Esophagus squamous epithelium (tissue), 5 donors: Measurements from ENCODE around the gene IP6K1. TPM values are rescaled to one million over a fixed set of nuclear protein-coding genes. Genes with fewer than 3 reads are reported as not detected.
"Not testable (repeated sequence)": the region's sequence is repeated elsewhere in the genome, so short reads cannot be mapped to it uniquely, and the experiment has no call there.

ENCODE experiments used
- DNase-seq: peaks from one replicate; lab custom pipeline; 2025; lab: John Stamatoyannopoulos, UW
- H3K27ac ChIP-seq, 4 donors: fragments of 200-600 bp; sonication (generic); one replicate each; pipeline ENCODE4 v1.5.1; 2016 to 2019; ENCODE audit warnings: mild to moderate bottlenecking in 1 of 4
- H3K27me3 ChIP-seq, 4 donors: fragments of 200-600 bp; sonication (generic); 1 replicate in 3 of 4; 2 replicates in 1 of 4; pipeline versions ENCODE4 v1.5.1 to v1.6.0; 2017 to 2021; ENCODE audit warnings: antibody characterized with exemption in 1 of 4
- H3K36me3 ChIP-seq, 3 donors: fragments of 200-600 bp; sonication (generic); one replicate each; pipeline ENCODE4 v1.5.1; 2016 to 2019
- H3K4me1 ChIP-seq, 3 donors: fragments of 200-600 bp; sonication (generic); one replicate each; pipeline ENCODE4 v1.5.1; 2017 to 2019
- H3K4me3 ChIP-seq, 4 donors: fragments of 200-600 bp; sonication (generic); 1 replicate in 3 of 4; 2 replicates in 1 of 4; pipeline ENCODE4 v1.5.1; 2016 to 2019; ENCODE audit warnings: mild to moderate bottlenecking in 2 of 4, moderate library complexity in 1 of 4
- H3K9me3 ChIP-seq, 3 donors: fragments of 200-600 bp; sonication (generic); one replicate each; pipeline ENCODE4 v1.5.1; 2016 to 2019
- POLR2A ChIP-seq, 4 donors: fragments of 450-650 bp; IDR thresholded peaks; one replicate each; pipeline ENCODE4 v1.6.1; 2017; ENCODE audit warnings: antibody characterized with exemption in 4 of 4, mild to moderate bottlenecking in 4 of 4, moderate library complexity in 3 of 4
- WGBS, 2 donors: methylation state at CpG; one replicate each; pipeline ENCODE4 v1.1.5; 2018; 5-methylcytosine and 5-hydroxymethylcytosine counted together
- intact Hi-C: fragments of 100-400 bp; cut with DNase I; formaldehyde crosslinking; loops from one replicate; pipeline ENCODE4 v1.15.0; 2022
- total RNA-seq, 4 donors: library from RNA; depleted of rRNA; stranded (reverse); fragments of >200 nt; gene quantifications; one replicate each; pipeline ENCODE4 v1.1.0, GENCODE V29; 2016
- TF ChIP-seq, protein P1 (sequence below), 6 experiments: fragments of 450-650 bp in 4 of 6; fragments of 200-600 bp in 2 of 6; sonication (generic) in 2 of 6; IDR thresholded peaks; one replicate each; pipeline ENCODE4 v1.5.1; 2016 to 2019; ENCODE audit warnings: antibody characterized with exemption in 6 of 6, mild to moderate bottlenecking in 4 of 6, moderate library complexity in 4 of 6
- donor health status: DM: yes; HTN: yes; CAD: no.

The IP6K1 gene
- total RNA-seq = 10 to 100 TPM; 23.0 to 35.1 (median 28.1) TPM

DNA sequence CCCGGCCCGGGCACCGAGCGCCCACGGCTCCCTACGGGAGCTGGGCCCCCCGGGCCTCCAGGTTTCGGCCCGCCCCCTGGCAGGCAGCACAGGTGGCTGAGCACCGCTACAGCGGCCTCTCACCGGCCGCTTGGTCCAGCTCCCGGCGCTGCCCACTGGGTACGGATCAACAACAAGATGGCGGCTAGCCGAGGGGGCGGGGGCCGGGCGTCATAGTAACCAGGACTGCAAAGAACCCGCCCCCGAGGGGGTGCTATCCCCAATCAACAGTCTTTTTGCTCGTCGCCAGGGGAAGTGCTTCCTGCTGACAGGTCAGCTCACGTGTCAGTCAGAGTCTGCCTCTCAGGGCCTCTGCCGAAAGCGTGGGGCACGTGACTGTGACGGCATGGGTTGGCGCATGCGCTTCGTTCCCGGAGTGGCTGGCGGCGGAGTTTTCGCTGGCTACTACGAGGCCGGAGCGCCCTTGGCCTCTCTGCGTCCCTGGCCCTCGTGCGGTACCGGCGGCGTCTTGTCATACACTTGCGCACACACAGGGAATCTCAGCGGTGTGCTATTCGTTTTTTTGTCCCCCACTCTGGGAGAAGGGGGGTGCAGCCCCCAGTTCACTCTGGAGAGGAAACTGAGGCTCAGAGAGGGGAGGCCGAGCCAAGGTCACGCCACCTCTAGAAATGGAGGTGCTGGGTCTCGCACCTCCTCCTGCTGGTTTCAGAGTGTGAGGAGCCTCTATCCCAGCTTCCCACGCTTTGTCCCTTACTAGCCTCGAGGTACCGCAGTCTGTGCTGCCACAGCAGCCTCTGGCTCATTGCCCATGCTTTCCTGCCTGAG is at the start of gene IP6K1:
Gene IP6K1 (minus strand): TSS at position 186 of the 825 bp plus-strand sequence. CDS start 38,502 bp downstream, outside the sequence.
- peaks cover 19 to 53% (median 25%) of the 10 kb centered on the region in 3 donors for H3K4me1 ChIP-seq
- H3K9me3 ChIP-seq = no peaks in the 10 kb centered on the region
- WGBS, 2 donors = 3 to 33% methylated on average over 2 to 11 of the region's 55 CpGs
- H3K36me3 ChIP-seq = peaks cover 0 to 34% (median 1%) of the 10 kb centered on the region in 3 donors
- peak in 2 of 4 donors; percentile 72 to 86 for TF ChIP-seq POLR2A (IDR thresholded peaks at IDR 0.05)
- TF ChIP-seq, protein P1, sequence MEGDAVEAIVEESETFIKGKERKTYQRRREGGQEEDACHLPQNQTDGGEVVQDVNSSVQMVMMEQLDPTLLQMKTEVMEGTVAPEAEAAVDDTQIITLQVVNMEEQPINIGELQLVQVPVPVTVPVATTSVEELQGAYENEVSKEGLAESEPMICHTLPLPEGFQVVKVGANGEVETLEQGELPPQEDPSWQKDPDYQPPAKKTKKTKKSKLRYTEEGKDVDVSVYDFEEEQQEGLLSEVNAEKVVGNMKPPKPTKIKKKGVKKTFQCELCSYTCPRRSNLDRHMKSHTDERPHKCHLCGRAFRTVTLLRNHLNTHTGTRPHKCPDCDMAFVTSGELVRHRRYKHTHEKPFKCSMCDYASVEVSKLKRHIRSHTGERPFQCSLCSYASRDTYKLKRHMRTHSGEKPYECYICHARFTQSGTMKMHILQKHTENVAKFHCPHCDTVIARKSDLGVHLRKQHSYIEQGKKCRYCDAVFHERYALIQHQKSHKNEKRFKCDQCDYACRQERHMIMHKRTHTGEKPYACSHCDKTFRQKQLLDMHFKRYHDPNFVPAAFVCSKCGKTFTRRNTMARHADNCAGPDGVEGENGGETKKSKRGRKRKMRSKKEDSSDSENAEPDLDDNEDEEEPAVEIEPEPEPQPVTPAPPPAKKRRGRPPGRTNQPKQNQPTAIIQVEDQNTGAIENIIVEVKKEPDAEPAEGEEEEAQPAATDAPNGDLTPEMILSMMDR (IDR thresholded peaks at IDR 0.05) = peak in 1 of 6 experiments; percentile 6
- no peaks in the 10 kb centered on the region for H3K27me3 ChIP-seq
- intact Hi-C loops = no loop called here
- H3K27ac ChIP-seq = peak within 1 kb of the TSS; percentile 93 to 99 (median 96)
- peak; percentile 99 for DNase-seq
- H3K4me3 ChIP-seq = peak within 1 kb of the TSS; percentile 65 to 100 (median 88)

DNA sequence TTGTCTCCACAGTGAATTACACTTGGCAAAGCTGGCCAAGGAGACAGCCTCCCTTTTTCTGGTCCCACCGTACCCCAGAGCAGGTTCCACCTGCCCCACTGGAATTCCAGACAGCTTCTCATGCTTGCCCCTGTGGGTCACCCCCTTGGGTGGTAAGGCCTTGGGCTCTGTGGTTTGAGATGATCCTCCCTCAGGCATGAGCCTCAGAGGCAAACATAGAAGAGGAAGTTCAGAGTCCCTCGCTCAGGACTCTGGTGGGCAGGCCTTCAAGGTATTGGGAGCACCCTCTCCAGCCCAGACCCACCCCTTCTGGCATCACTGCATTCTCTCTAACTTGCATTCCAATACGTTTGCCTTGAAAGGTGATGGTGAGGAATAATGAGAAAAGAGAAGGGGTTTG is 45.0 kb upstream of the IP6K1 start:
- 30 to 48% methylated on average over 2 of the region's 3 CpGs for WGBS, 2 donors

DNA sequence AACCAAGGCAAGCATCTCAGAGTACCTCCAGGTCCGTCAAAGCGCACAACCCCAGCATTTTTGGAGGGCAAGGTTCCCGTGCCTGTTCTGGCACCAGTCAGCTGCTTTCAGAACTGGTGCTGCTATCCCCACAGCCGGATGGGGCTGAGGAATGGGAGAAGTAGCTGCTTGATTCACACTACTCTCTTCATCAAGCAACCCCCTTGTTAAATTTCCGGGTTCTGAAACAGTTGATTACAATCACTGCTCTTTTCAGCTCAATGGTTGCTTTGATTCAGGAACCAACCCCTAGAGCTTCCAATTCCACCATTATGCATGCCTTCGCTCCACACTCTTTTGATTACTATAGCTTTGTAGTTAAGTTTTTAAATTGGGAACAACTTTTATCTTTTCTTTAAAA is 39.7 kb upstream of the IP6K1 start:
- intact Hi-C loops = no loop called here
- Histone ChIP-seq H3K4me3 (no peak overlapping the region), H3K36me3 (peaks cover 0 to 26% (median 5%) of the 10 kb centered on the region in 3 donors), H3K9me3 (no peaks in the 10 kb centered on the region), H3K4me1 (no peaks in the 10 kb centered on the region), H3K27ac (no peak overlapping the region), H3K27me3 (no peaks in the 10 kb centered on the region)
- DNase-seq = no peak
- no peak for TF ChIP-seq POLR2A (IDR thresholded peaks at IDR 0.05)
- TF ChIP-seq, protein P1 (IDR thresholded peaks at IDR 0.05) = no peak
- WGBS, 2 donors = 79 to 83% methylated on average over 6 of the region's 6 CpGs

More for the DNA sequence above, 45.0 kb upstream of the IP6K1 start:
- Histone ChIP-seq H3K9me3 (no peaks in the 10 kb centered on the region), H3K36me3 (peaks cover 0 to 32% (median 5%) of the 10 kb centered on the region in 3 donors), H3K27me3 (no peaks in the 10 kb centered on the region), H3K4me3 (no peak overlapping the region), H3K27ac (no peak overlapping the region), H3K4me1 (no peaks in the 10 kb centered on the region)
- intact Hi-C loops = no loop called here
- no peak for DNase-seq
- TF ChIP-seq, protein P1 (IDR thresholded peaks at IDR 0.05) = no peak
- TF ChIP-seq POLR2A (IDR thresholded peaks at IDR 0.05) = no peak

DNA sequence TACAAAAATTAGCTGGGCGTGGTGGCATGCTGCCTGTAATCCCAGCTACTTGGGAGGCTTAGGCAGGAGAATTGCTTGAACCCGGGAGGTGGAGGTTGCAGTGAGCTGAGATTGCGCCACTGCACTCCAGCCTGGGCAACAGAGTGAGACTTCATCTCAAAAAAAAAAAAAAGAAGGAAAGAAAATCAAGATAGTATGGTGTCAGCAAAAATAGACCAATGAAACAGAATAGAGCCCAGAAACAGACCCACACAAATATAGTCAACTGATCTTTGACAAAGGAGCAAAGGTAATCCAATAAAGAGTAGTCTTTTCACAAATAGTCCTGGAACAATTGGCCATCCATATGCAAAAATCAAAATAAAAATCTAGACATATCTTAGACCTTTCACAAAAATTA is 36.8 kb upstream of the IP6K1 start:
- H3K9me3 ChIP-seq, H3K4me3 ChIP-seq, H3K27me3 ChIP-seq, DNase-seq, H3K4me1 ChIP-seq, H3K36me3 ChIP-seq, H3K27ac ChIP-seq, intact Hi-C loops: not testable (repeated sequence)
- 62 to 97% methylated on average over 3 of the region's 3 CpGs for WGBS, 2 donors

DNA sequence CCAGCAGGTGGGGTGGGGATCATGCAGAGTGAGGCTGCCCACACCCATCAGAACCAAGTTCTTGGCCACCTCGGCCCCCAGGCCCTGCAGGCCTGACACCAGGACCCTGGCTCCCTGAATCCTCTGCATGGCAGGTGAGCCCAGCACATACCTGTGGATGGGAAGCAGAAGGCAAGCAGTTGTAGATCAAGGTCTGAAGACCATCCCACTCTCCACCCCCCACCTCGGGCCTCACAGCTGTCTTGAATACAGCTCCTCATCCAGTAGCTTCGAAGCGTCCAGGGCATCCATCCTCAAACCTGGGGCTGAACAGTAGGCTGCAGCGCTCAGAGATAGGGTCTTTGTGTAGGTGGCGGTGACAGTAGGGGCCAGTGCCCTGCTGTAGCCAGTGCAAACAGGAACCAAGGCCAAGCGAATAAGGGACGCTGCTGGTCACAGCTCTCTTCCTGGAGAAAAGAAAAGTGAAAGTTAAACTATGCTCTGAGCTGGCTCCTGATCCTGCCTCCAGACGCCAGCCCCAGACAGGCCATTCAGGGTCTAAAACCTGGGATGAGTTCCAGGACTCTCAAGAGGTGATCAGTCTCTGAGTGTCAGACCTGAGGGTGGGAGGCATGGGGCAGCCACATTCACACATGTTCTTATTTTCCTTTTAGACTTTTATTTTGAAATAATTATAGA is 27.3 kb upstream of the IP6K1 start, which contains the start of gene UBA7:
Gene UBA7 (minus strand): TSS at position 457 of the 678 bp plus-strand sequence. CDS start 166 bp downstream, at position 291.
- DNase-seq = no peak
- 0% methylated on average over 1 to 3 of the region's 9 CpGs for WGBS, 2 donors
- peak within 1 kb of the TSS; percentile 24 to 65 (median 53) for H3K4me3 ChIP-seq

More for the DNA sequence above, 27.3 kb upstream of the IP6K1 start, which contains the start of gene UBA7:
- Histone ChIP-seq H3K4me1 (peaks cover 16 to 40% (median 19%) of the 10 kb centered on the region in 3 donors), H3K36me3 (peaks cover 15 to 40% (median 18%) of the 10 kb centered on the region in 3 donors), H3K27me3 (no peaks in the 10 kb centered on the region), H3K9me3 (no peaks in the 10 kb centered on the region), H3K27ac (peak within 1 kb of the TSS; percentile 76 to 88 (median 84))
- peak in 1 of 4 donors; percentile 9 for TF ChIP-seq POLR2A (IDR thresholded peaks at IDR 0.05)
- TF ChIP-seq, protein P1 (IDR thresholded peaks at IDR 0.05) = no peak
- intact Hi-C loops = no loop called here
